Fibroblast of pulmonary artery (primary cell): Measurements from ENCODE around the gene RBM23.
"Not testable (repeated sequence)": the region's sequence is repeated elsewhere in the genome, so short reads cannot be mapped to it uniquely, and the experiment has no call there.

Experiments
- DNase-seq: peaks from one replicate; pipeline ENCODE4 v3.0.0-alpha.2; 2010; ENCODE audit warnings: low read depth
- H3K4me3 ChIP-seq: replicated peaks from 2 replicates; pipeline ENCODE4 v1.5.1; 2011; ENCODE audit warnings: low read depth, mild to moderate bottlenecking, control low read depth, low read length, moderate library complexity
- CTCF ChIP-seq: IDR thresholded peaks from 2 replicates; pipeline ENCODE4 v1.5.1; 2011; ENCODE audit warnings: mild to moderate bottlenecking, control low read depth, low read length, inconsistent platforms; ENCODE audit errors: missing control alignments

RBM23 gene

GRCh38 chr14:22915886-22916521 lies 2.9 kb downstream of the RBM23 start:
- TF ChIP-seq CTCF, result no peak
- DNase-seq, result peak; percentile 71
- no peak overlapping the region for H3K4me3 ChIP-seq

DNA sequence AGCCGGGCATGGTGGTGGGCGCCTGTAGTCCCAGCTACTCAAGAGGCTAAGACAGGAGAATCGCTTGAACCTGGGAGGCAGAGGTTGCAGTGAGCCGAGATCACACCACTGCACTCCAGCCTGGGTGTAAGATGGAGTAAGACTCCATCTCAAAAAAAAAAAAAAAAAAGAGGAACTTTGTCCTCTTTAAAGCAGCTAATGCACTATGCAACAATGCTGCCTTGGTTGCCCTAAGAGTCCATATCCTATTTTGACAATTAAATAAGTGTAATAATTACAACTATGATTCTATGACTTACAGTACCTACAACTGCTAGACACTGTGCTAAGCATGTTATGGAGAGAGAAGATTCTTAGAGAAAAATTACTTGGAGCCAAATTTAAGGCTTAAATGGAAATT lies 4.1 kb downstream of the RBM23 start:
- H3K4me3 ChIP-seq, DNase-seq: not testable (repeated sequence)

- H3K4me3 ChIP-seq, result no peak overlapping the region
- no peak for TF ChIP-seq CTCF
- no peak for DNase-seq
Measured at GRCh38 chr14:22910916-22911315, 8.0 kb downstream of the RBM23 start.

- DNase-seq, result no peak
- TF ChIP-seq CTCF, result no peak
- no peak overlapping the region for H3K4me3 ChIP-seq
Measured at GRCh38 chr14:22908601-22909000, 10.3 kb downstream of the RBM23 start.

GRCh38 chr14:22907429-22907828 lies 11.5 kb downstream of the RBM23 start:
- no peak for TF ChIP-seq CTCF
- no peak overlapping the region for H3K4me3 ChIP-seq
- DNase-seq, result no peak

GRCh38 chr14:22906073-22906472 lies 12.9 kb downstream of the RBM23 start:
- no peak for TF ChIP-seq CTCF
- DNase-seq, result no peak
- no peak overlapping the region for H3K4me3 ChIP-seq

GRCh38 chr14:22905627-22906026 lies 13.3 kb downstream of the RBM23 start:
- H3K4me3 ChIP-seq, result no peak overlapping the region
- DNase-seq, result no peak
- TF ChIP-seq CTCF, result no peak
